GM12874 (cell line): ENCODE data around the gene CPOX.

Source experiments
- TF ChIP-seq, protein P1 (sequence below): IDR thresholded peaks from 2 replicates; pipeline ENCODE4 v1.5.1; 2011; ENCODE audit warnings: low read depth, mild to moderate bottlenecking, control low read depth, low read length, moderate library complexity; ENCODE audit not compliant: insufficient read depth

CPOX gene

DNA sequence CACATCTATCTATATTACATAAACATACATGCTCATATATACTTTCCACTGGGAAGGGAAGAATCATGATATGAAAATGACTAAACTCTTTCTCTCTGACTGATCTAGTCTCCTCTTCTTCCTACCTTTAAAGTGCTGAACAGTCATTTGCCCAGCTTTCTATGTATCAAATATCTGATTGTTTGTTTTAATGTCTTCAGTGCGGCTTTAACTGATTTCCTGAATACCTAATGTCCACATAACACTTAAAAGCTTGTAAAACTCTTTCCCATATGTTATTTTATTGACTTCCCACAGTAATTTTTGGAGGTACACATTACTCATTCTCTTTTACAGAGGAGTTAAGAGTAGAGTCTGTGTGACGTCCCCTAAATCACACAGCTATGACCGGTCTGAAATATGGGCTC lies 28.2 kb downstream of the CPOX start:
- TF ChIP-seq, protein P1, sequence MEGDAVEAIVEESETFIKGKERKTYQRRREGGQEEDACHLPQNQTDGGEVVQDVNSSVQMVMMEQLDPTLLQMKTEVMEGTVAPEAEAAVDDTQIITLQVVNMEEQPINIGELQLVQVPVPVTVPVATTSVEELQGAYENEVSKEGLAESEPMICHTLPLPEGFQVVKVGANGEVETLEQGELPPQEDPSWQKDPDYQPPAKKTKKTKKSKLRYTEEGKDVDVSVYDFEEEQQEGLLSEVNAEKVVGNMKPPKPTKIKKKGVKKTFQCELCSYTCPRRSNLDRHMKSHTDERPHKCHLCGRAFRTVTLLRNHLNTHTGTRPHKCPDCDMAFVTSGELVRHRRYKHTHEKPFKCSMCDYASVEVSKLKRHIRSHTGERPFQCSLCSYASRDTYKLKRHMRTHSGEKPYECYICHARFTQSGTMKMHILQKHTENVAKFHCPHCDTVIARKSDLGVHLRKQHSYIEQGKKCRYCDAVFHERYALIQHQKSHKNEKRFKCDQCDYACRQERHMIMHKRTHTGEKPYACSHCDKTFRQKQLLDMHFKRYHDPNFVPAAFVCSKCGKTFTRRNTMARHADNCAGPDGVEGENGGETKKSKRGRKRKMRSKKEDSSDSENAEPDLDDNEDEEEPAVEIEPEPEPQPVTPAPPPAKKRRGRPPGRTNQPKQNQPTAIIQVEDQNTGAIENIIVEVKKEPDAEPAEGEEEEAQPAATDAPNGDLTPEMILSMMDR, result no peak

DNA sequence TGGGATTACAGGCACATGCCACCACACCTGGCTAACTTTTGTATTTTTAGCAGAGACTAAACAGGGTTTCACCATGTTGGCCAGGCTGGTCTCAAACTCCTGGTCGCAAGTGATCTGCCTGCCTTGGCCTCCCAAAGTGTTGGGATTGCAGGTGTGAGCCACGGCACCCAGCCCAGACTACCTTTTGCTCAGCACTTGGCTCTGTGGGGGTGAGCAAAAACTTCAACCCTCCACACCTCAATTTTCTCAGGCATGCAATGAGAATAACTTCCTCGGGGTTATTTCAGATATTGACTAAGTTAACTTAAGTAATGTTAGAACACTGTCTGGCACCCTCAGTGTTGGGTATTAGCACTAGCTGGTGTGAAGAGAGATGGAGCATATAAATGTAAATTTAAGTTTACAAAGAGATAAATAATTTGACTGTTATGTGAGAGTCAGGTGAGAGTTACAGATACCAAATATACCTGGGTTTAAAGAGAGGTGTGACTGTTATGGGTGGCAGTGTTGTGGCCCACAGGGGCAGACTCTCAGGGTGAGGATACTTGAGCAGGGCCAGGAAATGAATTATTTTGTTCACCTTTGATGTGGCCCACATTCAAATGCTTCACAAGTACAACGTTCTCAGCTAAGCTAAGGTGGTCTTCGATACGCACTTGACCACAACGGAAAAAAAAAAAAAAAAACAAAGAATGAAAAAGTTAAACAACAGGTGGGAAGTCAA lies 29.0 kb downstream of the CPOX start:
- TF ChIP-seq, protein P1, result no peak

DNA sequence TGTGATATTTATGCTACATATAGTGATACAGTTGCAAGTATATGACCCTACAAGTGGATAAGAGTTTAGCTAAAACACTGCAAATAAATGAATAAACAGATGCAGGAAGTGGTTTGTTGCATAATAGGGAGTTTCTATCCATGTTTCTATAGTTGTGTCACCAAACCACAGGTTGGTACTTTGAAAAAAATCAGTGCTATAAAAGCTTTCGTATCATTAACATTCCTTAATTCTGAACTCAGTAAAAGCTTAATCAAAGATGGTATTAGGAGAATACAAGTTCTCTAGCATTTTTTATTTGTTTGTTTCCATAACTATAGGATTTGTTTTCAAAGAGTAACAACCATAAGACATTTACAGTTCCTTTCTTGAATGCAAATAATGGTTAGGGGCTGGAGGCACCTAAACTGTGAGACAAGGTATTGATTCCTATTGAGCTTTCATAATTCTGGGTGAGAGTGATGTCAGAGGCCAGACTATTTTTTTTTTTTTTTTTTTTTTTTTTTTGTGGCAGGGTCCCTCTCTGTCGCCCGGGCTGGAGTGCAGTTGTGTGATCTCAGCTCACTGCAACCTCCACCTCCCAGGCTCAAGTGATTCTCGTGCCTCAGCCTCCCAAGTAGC lies 29.6 kb downstream of the CPOX start:
- TF ChIP-seq, protein P1, result no peak

DNA sequence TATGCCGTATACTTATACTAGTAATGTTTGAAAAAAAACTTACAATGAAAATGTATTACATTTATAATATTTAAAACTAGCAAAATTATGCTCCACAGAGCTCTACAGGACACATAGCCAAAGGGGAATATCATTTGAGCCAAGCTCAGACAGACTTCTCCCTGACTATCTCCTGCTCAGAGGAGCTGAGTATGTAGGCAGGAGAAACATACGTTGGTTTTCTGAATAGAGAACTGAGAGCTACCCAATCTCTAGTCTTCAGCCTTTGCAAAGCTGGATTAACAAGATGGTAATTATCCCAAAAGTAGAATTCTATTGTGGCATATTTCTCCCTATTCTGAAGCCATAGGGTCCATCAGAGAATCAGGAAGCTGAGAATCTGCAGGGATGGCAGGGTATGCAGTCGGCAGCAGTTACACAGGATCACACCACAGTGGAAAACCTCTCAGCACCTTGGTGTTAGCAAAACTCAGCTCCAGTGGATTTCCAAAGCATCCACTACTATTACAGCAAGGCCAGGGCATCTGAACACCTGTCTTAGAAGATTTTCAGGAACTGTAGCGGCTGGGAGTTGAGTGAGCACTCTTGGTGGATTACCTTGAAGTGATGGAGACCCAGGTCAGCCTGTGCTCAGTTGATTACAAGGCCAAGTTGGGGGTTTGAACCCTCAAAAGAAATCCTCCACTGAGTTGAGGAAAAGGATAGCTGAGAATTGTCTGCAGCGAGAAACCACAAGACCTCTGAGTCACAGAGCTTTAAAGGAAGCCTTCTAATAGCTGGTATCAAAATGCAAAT lies 31.5 kb downstream of the CPOX start:
- TF ChIP-seq, protein P1, result no peak

DNA sequence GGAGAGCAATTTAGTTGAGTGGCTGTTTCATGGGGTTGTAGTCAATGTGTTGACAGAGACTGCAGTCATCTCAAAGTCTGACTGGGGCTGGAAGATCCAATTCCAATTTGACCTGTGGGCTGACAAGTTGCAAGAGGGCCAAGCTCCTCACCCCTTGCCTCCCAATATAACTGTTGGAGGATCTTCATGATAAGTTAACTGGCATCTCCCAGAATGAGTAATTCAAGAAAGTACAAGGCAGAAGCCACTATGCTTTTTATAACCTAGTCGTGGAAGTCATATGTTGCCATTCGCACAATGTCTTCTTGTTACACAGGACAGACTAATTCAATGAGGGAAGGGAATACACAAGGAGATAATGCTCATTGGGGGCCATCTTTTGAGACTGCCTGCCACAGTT lies 32.5 kb downstream of the CPOX start:
- TF ChIP-seq, protein P1, result no peak

DNA sequence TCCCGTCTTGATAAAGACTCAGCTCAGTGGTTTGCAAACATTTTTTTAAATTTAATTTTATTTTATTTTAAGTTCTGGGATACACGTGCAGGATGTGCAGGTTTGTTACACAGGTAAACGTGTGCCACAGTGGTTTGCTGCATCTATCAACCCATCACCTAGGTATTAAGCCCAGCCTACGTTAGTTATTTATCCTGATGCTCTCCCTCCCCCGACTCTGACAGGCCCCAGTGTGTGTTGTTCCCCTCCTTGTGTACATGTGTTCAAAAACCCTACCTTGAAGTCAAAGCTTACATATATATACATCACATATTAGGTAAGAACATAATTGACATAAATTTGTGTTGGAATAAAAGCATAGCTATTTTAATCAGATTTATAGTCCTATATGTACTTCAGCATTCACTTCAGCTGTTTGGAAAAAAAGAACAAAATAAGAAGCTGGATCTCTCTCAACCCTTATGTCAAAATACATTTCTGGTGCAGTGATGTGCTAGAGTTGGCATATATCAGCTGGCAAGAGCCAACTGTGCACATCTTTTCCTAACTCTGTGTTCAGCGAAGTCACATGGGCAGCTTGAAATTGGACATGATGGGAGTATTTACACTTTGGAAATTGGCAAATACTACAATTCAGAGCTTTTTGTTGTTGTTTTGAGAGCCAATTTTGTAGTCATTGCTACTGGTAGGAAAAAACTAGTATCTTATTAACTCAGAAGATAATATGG lies 35.1 kb downstream of the CPOX start:
- TF ChIP-seq, protein P1, result no peak
